GM19240 (cell line): ENCODE data around the gene WDR91.
"Not testable (repeated sequence)": the region's sequence is repeated elsewhere in the genome, so short reads cannot be mapped to it uniquely, and the experiment has no call there.

Source experiments
- DNase-seq: peaks from one replicate; pipeline ENCODE4 v3.0.0; 2011; ENCODE audit warnings: low spot score; ENCODE audit not compliant: insufficient read length

The WDR91 gene

GRCh38 chr7:135234095-135234494 is 22.8 kb upstream of the WDR91 start:
- DNase-seq, result not testable (repeated sequence)

DNA sequence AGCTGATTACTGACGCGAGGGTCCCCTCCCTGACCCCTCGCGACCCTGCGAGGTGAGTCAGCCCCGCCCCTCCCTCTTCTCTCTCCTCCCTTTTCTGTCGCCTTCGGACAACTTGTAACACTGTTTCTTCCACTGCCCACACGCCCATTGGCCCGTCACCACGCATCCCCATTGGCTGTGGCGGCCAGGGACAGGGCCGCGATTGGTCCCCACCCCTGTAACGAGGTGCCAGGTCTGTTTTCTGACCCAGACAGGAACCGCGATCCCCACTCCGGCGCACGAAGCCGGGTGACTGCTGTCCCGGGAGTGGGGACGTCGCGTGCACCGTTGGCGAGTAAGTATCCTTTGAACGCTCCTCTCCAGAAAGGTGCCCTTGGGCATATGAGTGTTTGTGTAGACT is 22.2 kb upstream of the WDR91 start, which contains the start of gene STRA8:
Gene STRA8 (plus strand): TSS at position 269 of the 400 bp plus-strand sequence. CDS start 6,687 bp downstream, outside the sequence.
- DNase-seq, result no peak

DNA sequence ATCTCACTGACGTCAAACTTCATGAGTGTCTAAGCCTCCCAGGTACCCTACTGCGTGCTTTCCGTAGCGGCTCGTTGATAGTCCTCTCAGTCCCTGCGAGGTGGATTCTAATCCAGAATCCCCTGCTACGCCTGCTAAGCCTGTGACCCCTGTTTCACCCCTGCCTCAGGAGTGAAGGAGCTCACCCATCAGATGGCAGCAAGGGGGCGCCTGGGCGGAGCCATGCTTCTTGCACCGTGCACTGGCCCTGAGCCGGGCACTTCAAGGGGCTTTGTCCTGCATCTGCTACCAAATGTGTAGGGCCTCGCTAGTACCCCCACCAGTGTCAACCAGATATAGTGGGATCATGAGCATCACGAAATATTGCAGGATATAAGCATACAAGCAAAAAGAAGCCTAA is 21.4 kb upstream of the WDR91 start:
- DNase-seq, result no peak

DNA sequence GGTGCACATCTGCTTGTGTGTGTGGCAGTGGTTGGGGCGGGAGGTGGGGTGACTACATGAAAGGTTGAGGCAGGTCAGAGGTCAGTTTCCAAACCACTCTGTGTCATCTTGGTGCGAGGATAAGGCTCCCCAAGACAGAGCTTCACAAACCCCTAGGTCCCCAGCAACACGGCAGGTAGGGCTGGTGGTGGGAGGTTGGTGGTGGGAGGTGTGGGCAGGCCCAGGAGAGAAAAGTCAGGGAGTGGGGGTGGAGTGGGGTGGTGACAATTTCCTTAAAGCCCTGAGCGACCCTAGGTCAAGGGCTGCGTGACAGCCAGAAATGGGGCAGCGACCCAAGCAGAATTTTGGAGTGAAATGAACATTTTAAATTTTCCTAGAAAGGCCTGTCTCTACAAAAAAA is 20.8 kb upstream of the WDR91 start:
- DNase-seq, result no peak

GRCh38 chr7:135231686-135232085 is 20.4 kb upstream of the WDR91 start:
- no peak for DNase-seq

DNA sequence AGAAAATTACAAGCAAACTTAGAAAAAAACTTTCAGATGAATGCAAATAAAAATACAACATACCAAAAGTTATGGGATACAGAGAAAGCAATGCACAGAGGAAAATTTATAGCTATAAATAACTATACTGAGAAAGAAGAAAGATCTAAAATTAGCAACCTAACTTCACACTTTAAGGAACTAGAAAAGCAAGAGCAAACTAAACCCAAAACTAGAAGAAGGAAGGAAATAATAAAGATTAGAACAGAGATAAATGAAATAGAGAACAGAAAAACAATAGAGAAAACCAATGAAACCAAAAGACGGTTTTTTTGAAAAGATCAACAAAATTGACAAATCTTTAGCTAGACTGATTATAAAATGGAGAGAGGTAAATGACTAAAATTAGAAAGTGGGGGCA is 12.7 kb upstream of the WDR91 start:
- DNase-seq, result no peak

DNA sequence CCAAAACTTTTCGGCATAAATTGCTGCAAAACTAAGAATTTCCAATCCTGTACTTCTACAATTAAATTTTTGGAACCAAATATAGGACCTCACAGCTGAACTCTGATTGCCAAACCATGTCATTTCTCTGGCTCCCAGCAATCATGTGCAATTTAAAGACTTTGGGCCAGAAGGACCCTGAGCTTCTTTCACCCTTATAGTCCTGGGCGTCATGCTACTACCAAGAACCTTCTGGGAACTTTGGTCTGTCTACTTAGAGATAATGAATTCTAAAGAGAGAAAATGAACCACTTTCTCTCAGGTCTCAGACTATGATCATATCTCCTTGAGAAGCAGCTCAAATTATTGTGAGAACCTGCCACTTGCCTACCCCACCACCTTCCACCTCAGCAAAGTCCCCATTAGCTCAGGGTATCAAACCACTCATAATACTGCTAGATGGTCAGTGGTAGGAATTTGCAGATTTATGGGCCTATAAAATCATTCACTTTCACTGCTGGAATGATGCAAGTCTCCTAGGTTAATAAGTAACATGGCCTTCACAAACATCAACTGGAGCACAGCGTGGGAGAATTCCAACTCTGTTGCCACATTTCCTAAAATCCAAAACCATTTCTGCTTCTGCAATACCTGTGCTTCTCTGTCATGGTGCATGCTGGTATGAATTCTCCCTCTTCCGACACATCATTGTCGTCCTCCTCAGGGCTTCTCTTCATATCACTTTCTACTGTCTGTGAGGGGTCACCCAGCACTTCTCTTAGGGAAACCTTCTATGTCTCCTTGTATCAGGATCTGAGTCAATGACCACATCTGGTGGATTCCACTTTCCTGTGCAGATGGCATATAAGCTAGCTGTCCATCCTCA is 6.6 kb upstream of the WDR91 start:
- no peak for DNase-seq

DNA sequence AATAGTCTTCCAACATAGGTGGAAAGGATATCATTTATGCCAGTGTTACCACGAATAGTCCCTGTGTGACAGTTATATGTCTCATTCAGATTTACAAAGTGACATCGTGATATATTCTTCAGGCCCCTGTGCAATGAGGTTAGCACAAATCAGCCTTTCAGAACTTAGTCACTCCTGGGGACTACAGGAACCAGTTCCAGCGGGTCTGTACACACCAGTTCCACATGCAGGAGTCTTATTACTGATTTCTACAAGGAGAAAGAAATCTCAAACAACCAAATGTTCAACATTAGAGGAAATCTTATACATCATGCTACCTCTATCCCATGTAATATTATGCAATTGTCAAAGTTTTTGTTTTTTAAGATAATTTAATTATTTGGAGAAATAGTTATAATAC is 4.4 kb upstream of the WDR91 start:
- DNase-seq, result no peak

- DNase-seq, result no peak
These were observed 3.9 kb upstream of the WDR91 start for GRCh38 chr7:135215180-135215579.

- DNase-seq, result no peak
These were observed 2.5 kb upstream of the WDR91 start for GRCh38 chr7:135213831-135214230.

DNA sequence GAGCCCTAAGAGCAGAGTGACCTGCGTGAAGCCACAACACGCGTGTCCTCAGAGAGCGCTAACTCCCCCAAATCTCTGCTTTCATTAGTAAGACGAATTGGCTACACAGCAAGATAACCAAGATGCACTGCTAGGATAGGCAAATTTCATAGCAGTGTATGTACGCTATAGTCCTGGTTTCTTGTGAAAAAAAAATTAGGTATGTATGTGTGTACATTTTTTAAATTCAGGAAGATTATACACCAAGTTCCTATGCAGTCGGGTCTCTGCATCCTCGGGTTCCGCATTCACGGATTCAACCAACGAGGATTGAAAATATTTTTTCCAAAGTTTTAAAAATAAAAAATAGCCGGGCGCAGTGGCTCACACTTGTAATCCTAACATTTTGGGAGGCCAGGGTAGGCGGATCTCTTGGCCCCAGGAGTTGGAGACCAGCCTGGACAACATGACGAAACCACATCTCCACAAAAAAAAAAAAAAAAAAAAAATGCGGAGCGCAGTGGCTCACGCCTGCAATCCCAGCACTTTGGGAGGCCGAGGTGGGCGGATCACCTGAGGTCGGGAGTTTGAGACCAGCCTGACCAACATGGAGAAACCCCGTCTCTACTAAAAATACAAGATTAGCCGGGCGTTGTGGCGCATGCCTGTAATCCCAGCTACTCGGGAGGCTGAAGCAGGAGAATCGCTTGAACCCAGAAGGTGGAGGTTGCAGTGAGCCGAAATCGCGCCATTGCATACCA is 790 bp upstream of the WDR91 start:
- not testable (repeated sequence) for DNase-seq

DNA sequence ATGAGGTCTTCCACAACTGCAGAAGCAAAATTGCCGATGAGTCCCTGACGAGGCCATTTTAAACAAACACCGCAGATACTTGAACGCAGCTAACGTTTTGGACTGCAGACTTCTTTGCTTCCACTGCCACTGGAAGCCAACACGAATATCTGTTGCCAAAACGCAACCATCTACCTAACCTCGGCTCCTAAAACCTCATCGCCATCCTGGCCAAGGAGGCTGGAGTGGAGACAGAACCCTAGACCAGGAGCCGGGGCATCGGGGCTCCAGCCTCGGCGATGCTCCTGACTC is 493 bp downstream of the WDR91 start:
- no peak for DNase-seq

DNA sequence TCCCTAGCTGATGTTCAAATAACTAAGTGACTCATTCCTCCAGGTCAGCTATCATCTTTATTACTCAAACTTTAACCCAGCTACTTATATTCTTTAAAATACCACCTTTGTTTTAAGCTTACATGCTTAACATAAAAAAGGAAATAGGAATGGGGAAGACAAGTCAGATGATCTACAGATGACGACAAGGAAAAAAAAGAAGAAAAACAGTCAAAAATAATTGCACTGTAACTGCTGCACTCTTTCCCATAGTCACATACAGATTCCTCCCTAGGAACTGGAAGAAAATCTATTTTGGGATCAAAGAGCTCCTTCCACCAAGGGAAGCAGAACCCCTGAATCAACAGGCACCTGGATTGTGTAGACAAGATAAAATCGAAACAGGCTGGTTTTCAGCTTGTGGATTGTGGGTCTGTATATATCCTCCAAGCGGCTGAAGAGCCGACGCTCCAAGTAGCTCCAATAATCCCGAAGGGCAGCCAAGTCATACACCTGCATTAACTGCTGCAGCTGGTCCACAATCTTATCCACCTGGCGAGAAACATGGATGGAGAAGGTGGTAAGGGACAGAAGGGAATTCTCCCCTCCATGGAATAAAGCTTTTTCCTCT is 2.0 kb downstream of the WDR91 start:
- no peak for DNase-seq

DNA sequence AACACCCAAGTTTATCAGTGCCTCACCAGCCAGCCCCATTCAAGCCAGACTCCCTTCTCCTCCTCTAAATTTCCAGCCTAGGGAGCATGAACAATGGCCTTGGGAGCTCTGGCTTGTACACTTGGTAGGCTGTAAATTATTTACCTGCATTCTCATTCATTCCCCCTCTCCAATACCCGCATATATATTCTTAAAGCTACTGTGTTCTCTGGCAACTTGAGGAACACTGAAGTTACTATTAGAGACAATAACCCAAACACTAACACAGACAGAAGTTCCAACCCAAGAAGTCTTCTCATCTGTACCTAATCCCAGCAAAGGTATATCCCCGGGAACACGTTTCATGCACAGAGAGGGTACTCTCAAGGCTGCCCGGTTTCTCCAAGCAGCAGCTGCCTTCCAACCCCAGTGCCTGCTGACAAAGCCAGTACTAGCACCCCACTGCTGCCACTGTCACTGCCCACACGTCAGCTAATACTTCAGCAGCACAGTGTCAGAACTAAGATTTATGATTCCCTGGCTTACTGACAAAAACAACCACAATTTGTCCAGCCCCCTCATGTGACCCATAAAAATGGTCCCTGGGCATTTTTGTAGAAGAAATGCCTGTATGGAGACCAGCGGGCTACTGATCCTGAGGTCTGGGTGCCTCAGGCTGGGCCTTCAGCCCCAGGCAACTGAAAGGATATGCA is 3.1 kb downstream of the WDR91 start:
- DNase-seq, result no peak

DNA sequence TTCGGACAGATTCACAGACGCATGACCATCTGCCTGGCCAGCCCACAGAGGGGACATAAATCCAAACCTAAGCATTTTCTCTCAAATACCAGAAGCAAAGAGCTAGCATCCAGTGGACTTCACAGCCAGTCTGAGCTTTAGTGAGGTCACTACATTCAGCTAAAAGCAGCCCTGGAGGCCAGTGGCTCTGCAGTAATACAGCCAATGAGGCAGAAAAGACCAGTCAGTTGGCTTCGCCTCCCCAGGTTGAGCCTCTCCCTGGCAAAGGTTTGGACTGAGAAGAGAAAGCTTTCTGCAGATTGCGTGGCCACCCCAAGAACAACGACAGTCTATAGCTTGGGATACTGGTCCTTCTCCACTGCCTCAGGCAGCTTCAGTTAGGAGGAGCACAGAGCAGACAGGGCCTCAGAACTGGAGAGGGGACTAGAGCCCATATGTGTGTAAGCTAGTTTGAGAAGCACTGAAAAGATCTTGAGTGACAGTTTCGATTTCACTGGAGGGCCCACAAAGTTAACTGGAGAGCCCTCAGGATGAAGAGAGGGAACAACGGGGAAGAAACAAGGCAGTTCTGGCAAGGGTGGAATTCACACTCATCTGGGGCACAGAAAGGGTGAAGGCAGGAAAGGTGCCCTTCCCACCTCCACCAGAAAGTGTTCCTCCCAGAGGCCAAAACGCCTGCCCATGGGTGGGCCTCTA is 3.8 kb downstream of the WDR91 start:
- no peak for DNase-seq

- DNase-seq, result peak; percentile 36
These were observed 4.4 kb downstream of the WDR91 start for GRCh38 chr7:135206941-135207391.

DNA sequence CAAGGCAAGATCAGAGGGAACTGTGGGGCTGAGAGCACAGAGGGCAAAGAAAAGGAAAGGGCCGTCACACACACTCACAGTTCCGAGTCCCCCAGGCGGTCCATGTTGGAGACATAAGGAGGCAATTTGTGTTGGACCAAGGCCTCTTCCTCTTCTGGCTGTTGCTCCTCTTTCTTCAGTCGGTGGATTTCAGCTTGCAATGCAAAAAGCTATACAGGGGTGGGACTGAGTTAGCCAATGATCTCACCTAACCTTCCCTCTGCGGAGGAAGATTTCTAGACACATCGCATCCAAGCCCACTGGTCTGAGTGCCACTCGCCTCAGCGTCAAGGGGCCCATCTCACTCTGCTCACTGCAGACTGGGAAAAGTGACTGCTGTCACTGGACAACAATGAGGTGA is 5.5 kb downstream of the WDR91 start:
- DNase-seq, result no peak

DNA sequence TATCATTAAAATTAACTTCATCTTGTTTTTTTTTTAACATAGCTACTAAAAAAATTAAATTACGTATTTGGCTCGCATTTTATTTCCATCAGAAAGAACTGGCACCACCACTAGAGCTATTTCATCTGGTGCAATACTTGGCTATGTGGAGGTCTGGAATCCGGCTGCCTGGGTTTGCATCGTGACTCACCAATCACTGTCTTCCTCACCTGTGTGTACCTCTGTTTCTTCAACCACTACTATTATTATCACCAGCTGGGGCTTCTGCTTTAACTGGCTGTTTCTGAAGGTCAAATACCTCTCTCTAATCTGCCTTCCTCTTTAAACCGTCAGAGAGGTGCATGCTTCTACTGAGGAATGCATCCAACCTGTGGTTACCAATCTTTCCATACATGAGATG is 6.5 kb downstream of the WDR91 start:
- no peak for DNase-seq

DNA sequence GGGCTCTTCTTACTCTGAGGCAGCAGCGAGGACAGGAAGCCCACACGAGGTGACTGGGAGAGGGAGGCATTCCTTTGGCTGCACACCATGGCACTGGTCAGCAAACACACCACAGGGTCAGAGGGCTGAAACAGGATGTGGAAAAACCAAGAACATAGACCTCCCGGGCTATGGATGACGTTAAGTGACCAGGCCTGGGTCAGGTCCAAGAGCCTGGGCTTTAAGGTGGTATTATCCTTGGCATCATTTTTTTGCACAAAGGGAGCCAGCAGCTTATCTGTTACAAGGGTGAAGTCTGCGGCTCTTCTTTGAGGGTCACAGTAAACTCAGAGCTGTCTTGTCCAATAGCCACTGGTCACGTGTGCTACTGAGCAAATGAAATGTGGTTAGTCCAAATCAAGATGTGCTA is 7.0 kb downstream of the WDR91 start:
- DNase-seq, result no peak

DNA sequence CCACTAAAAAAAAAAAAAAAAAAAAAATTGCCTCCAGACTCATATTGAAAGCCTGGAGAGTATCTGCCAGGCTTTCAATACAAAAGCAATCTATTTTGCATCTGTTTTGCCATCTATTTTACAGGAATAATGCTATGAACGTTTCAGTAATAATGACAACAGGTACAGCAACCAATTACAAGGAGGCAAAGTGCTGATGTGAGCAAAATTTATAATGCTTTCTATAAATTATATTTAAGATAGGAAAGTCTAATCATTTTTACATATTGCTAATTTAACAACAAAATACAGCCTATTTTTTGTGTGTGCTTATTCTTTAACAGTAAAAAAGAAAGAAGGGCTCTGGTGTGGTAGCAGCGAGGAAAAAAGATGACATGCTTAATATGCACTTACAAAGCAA is 10.0 kb downstream of the WDR91 start:
- DNase-seq, result no peak

- DNase-seq, result no peak
These were observed 10.4 kb downstream of the WDR91 start for GRCh38 chr7:135200821-135201331.
